Activated gamma-delta T cell treated with anti-CD3 and anti-CD28 coated beads, Interleukin-2, amount 50 U/mL, for 16 hours (primary cell): Measurements from ENCODE around the gene SRGN.
A peak's percentile ranks its signal among the peaks of the same experiment; 100 is the strongest.
"Not testable (repeated sequence)": the region's sequence is repeated elsewhere in the genome, so short reads cannot be mapped to it uniquely, and the experiment has no call there.

ENCODE experiments used
- DNase-seq: peaks from one replicate; pipeline ENCODE4 v3.0.0-alpha.2; 2020; ENCODE audit warnings: low read depth

SRGN gene

GRCh38 chr10:69087590-69088470 is at the start of gene SRGN:
TSS of gene SRGN (plus strand) at chr10:69088103. CDS start at chr10:69088158, 55 bp downstream.
- peak; percentile 64 for DNase-seq

- not testable (repeated sequence) for DNase-seq
Observed at GRCh38 chr10:69040904-69041303, 47.0 kb upstream of the SRGN start.

GRCh38 chr10:69042417-69042816 is 45.5 kb upstream of the SRGN start:
- no peak for DNase-seq

GRCh38 chr10:69042838-69043237 is 45.1 kb upstream of the SRGN start:
- DNase-seq, result no peak

- no peak for DNase-seq
Observed at GRCh38 chr10:69043931-69044531, 43.9 kb upstream of the SRGN start.

- no peak for DNase-seq
Observed at GRCh38 chr10:69044546-69044945, 43.4 kb upstream of the SRGN start.

- no peak for DNase-seq
Observed at GRCh38 chr10:69045441-69046300, 42.2 kb upstream of the SRGN start.

GRCh38 chr10:69047111-69047832 is 40.6 kb upstream of the SRGN start:
- DNase-seq, result no peak

GRCh38 chr10:69048103-69048502 is 39.8 kb upstream of the SRGN start:
- no peak for DNase-seq

- DNase-seq, result no peak
Observed at GRCh38 chr10:69049566-69049961, 38.3 kb upstream of the SRGN start.

- DNase-seq, result no peak
Observed at GRCh38 chr10:69051303-69051702, 36.6 kb upstream of the SRGN start.

- DNase-seq, result no peak
Observed at GRCh38 chr10:69051710-69052487, 36.0 kb upstream of the SRGN start.

- DNase-seq, result no peak
Observed at GRCh38 chr10:69052736-69053135, 35.2 kb upstream of the SRGN start.

- no peak for DNase-seq
Observed at GRCh38 chr10:69055241-69055640, 32.7 kb upstream of the SRGN start.

- no peak for DNase-seq
Observed at GRCh38 chr10:69056129-69056528, 31.8 kb upstream of the SRGN start.

- no peak for DNase-seq
Observed at GRCh38 chr10:69056536-69057260, 31.2 kb upstream of the SRGN start.

GRCh38 chr10:69057261-69057950 is 30.5 kb upstream of the SRGN start:
- DNase-seq, result no peak

- no peak for DNase-seq
Observed at GRCh38 chr10:69057951-69058297, 30.0 kb upstream of the SRGN start.

GRCh38 chr10:69060127-69060798 is 27.6 kb upstream of the SRGN start:
- DNase-seq, result no peak
